GM21825 (cell line): ENCODE results near the gene TMPRSS15.

ENCODE experiments used
- ATAC-seq: cut with Tn5 transposase; IDR thresholded peaks from one replicate; pipeline ENCODE4 v1.9.1; 2021; ENCODE audit warnings: mild to moderate bottlenecking, moderate library complexity; ENCODE audit not compliant: unreplicated experiment

TMPRSS15 gene

GRCh38 chr21:18248171-18248570 lies 155.4 kb downstream of the TMPRSS15 start:
- ATAC-seq, result no peak

- ATAC-seq, result no peak
Measured at GRCh38 chr21:18245464-18245967, 158.1 kb downstream of the TMPRSS15 start.

DNA sequence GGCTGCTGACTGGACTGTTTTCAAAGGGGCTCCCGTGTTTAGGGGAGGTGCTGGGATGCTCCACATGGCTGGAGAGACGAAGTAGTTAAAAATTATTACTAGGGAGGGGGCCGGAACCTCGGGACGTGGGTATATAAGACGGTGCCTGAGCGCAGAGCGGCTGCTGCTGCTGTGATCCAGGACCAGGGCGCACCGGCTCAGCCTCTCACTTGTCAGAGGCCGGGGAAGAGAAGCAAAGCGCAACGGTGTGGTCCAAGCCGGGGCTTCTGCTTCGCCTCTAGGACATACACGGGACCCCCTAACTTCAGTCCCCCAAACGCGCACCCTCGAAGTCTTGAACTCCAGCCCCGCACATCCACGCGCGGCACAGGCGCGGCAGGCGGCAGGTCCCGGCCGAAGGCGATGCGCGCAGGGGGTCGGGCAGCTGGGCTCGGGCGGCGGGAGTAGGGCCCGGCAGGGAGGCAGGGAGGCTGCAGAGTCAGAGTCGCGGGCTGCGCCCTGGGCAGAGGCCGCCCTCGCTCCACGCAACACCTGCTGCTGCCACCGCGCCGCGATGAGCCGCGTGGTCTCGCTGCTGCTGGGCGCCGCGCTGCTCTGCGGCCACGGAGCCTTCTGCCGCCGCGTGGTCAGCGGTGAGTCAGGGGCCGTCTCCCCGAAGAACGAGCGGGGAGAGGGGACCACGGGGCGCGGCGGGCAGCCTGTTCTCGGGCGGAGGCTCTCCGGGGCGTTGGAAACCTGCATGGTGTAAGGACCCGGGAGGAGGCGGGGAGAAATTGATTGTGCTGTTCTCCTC lies 158.7 kb downstream of the TMPRSS15 start, which contains the start of gene CHODL:
Gene CHODL, plus strand, starts transcription at position 163 of the 793 bp plus-strand sequence. Its CDS starts 391 bp downstream, at position 554.
- no peak for ATAC-seq

DNA sequence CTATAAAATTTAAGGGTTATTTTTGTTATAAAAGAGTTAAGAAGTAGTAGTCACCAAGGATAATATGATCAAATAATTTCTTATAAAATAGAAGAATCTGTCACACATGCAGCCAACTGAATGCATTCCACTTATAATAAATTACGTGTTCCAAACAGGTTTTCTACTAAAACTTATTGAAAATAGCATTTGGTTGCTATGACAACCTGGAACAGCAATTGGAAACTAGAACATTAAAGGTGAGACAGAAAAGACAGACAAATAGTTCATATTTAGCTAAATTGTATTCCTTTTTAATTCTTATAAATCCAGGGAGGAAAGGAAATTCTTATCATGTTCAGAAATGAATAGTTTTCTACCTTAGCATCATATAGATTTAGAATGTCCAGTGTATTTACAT lies 168.0 kb downstream of the TMPRSS15 start:
- ATAC-seq, result no peak

- no peak for ATAC-seq
Measured at GRCh38 chr21:18228060-18228739, 175.4 kb downstream of the TMPRSS15 start.

DNA sequence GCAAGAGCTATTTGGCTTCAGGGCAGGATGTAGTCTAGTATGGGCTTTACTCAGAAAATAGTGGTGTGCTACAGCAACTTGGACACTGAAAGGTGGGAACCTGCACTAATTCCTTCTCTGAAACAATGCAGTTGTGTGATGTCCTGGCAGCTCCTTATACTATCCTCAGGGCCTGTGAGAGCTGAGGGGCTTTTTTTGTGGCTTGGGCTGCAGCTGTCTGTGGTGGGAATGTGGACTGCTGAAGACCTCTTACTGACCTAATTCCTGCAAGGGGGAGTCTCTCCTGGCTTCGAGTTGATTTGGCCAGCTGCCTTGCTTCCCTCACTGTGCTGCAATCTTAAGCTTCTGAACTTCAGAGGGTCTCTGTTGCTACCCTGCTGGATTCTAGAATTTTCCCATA lies 181.2 kb downstream of the TMPRSS15 start:
- ATAC-seq, result no peak

GRCh38 chr21:18220498-18220897 lies 183.1 kb downstream of the TMPRSS15 start:
- ATAC-seq, result no peak
